ENCODE data around the gene ADGRD1. TPM values are rescaled to one million over a fixed set of nuclear protein-coding genes. Genes with fewer than 3 reads are reported as not detected.
"Not testable (repeated sequence)": the region's sequence is repeated elsewhere in the genome, so short reads cannot be mapped to it uniquely, and the experiment has no call there.

The ADGRD1 gene
- total RNA-seq, 2 donors from 2014 or later: 2.7 TPM; not detected in 1

- no peaks in the 10 kb centered on the region for H3K4me1 Mint-ChIP-seq
- no peaks in the 10 kb centered on the region for H3K9me3 Mint-ChIP-seq
- no peaks in the 10 kb centered on the region for H3K36me3 Mint-ChIP-seq (ENCODE audit: low read depth)
- H3K4me3 Mint-ChIP-seq: no peak overlapping the region
- H3K27ac Mint-ChIP-seq: no peak overlapping the region
- H3K27me3 Mint-ChIP-seq: peaks cover 28% of the 10 kb centered on the region
- ATAC-seq (replicated peaks): no peak
Measured at GRCh38 chr12:130994821-130995375, 41.2 kb downstream of the ADGRD1 start.

- not testable (repeated sequence) for H3K36me3 Mint-ChIP-seq (ENCODE audit: low read depth); ATAC-seq (replicated peaks); H3K4me1 Mint-ChIP-seq; H3K27ac Mint-ChIP-seq; H3K9me3 Mint-ChIP-seq; H3K4me3 Mint-ChIP-seq
- peaks cover 26% of the 10 kb centered on the region for H3K27me3 Mint-ChIP-seq
Measured at GRCh38 chr12:130995386-130995969, 41.8 kb downstream of the ADGRD1 start.

- Mint-ChIP-seq H3K36me3 (ENCODE audit: low read depth) (no peaks in the 10 kb centered on the region), H3K27ac (no peak overlapping the region), H3K4me1 (no peaks in the 10 kb centered on the region), H3K4me3 (no peak overlapping the region), H3K9me3 (no peaks in the 10 kb centered on the region), H3K27me3 (peaks cover 9% of the 10 kb centered on the region)
- no peak for ATAC-seq (replicated peaks)
Measured at GRCh38 chr12:130998136-130998535, 44.4 kb downstream of the ADGRD1 start.

GRCh38 chr12:131000000-131000486, 46.3 kb downstream of the ADGRD1 start:
- H3K9me3 Mint-ChIP-seq: no peaks in the 10 kb centered on the region
- no peaks in the 10 kb centered on the region for H3K4me1 Mint-ChIP-seq
- H3K4me3 Mint-ChIP-seq: no peak overlapping the region
- no peak for ATAC-seq (replicated peaks)
- H3K27me3 Mint-ChIP-seq: no peaks in the 10 kb centered on the region
- H3K27ac Mint-ChIP-seq: no peak overlapping the region
- no peaks in the 10 kb centered on the region for H3K36me3 Mint-ChIP-seq (ENCODE audit: low read depth)

- no peak overlapping the region for H3K27ac Mint-ChIP-seq
- no peaks in the 10 kb centered on the region for H3K27me3 Mint-ChIP-seq
- no peaks in the 10 kb centered on the region for H3K9me3 Mint-ChIP-seq
- H3K36me3 Mint-ChIP-seq (ENCODE audit: low read depth): no peaks in the 10 kb centered on the region
- no peak for ATAC-seq (replicated peaks)
- H3K4me3 Mint-ChIP-seq: no peak overlapping the region
- no peaks in the 10 kb centered on the region for H3K4me1 Mint-ChIP-seq
Measured at GRCh38 chr12:131001493-131001892, 47.8 kb downstream of the ADGRD1 start.

- Mint-ChIP-seq H3K36me3 (ENCODE audit: low read depth) (no peaks in the 10 kb centered on the region), H3K4me3 (no peak overlapping the region), H3K4me1 (no peaks in the 10 kb centered on the region), H3K27me3 (no peaks in the 10 kb centered on the region), H3K9me3 (no peaks in the 10 kb centered on the region), H3K27ac (no peak overlapping the region)
- no peak for ATAC-seq (replicated peaks)
Measured at GRCh38 chr12:131002216-131002631, 48.5 kb downstream of the ADGRD1 start.

- no peak for ATAC-seq (replicated peaks)
- H3K4me1 Mint-ChIP-seq: no peaks in the 10 kb centered on the region
Measured at GRCh38 chr12:131003036-131003715, 49.5 kb downstream of the ADGRD1 start.

GRCh38 chr12:131003716-131004045, 50.0 kb downstream of the ADGRD1 start:
- no peak for ATAC-seq (replicated peaks)
- H3K4me1 Mint-ChIP-seq: no peaks in the 10 kb centered on the region
- H3K4me3 Mint-ChIP-seq: peak overlapping the region; percentile 44
- no peaks in the 10 kb centered on the region for H3K27me3 Mint-ChIP-seq
- no peaks in the 10 kb centered on the region for H3K9me3 Mint-ChIP-seq
- H3K36me3 Mint-ChIP-seq (ENCODE audit: low read depth): no peaks in the 10 kb centered on the region
- no peak overlapping the region for H3K27ac Mint-ChIP-seq

More at GRCh38 chr12:131003036-131003715, 49.5 kb downstream of the ADGRD1 start:
- no peaks in the 10 kb centered on the region for H3K9me3 Mint-ChIP-seq
- no peaks in the 10 kb centered on the region for H3K36me3 Mint-ChIP-seq (ENCODE audit: low read depth)
- no peak overlapping the region for H3K27ac Mint-ChIP-seq
- H3K27me3 Mint-ChIP-seq: no peaks in the 10 kb centered on the region
- H3K4me3 Mint-ChIP-seq: peak overlapping the region; percentile 44

GRCh38 chr12:131004166-131004565, 50.5 kb downstream of the ADGRD1 start:
- Mint-ChIP-seq H3K27ac (no peak overlapping the region), H3K9me3 (no peaks in the 10 kb centered on the region), H3K36me3 (ENCODE audit: low read depth) (no peaks in the 10 kb centered on the region), H3K4me3 (peak overlapping the region; percentile 44), H3K4me1 (no peaks in the 10 kb centered on the region), H3K27me3 (no peaks in the 10 kb centered on the region)
- no peak for ATAC-seq (replicated peaks)

GRCh38 chr12:131005161-131006035, 51.7 kb downstream of the ADGRD1 start:
- H3K36me3 Mint-ChIP-seq (ENCODE audit: low read depth): no peaks in the 10 kb centered on the region
- no peaks in the 10 kb centered on the region for H3K4me1 Mint-ChIP-seq
- ATAC-seq (replicated peaks): no peak
- H3K27me3 Mint-ChIP-seq: no peaks in the 10 kb centered on the region
- H3K27ac Mint-ChIP-seq: no peak overlapping the region
- H3K9me3 Mint-ChIP-seq: no peaks in the 10 kb centered on the region
- H3K4me3 Mint-ChIP-seq: no peak overlapping the region

- Mint-ChIP-seq H3K27ac (no peak overlapping the region), H3K27me3 (no peaks in the 10 kb centered on the region), H3K4me3 (no peak overlapping the region), H3K9me3 (no peaks in the 10 kb centered on the region), H3K36me3 (ENCODE audit: low read depth) (no peaks in the 10 kb centered on the region), H3K4me1 (no peaks in the 10 kb centered on the region)
- no peak for ATAC-seq (replicated peaks)
Measured at GRCh38 chr12:131006036-131006735, 52.5 kb downstream of the ADGRD1 start.

GRCh38 chr12:131007031-131007739, 53.5 kb downstream of the ADGRD1 start:
- no peaks in the 10 kb centered on the region for H3K27me3 Mint-ChIP-seq
- no peaks in the 10 kb centered on the region for H3K4me1 Mint-ChIP-seq
- H3K27ac Mint-ChIP-seq: no peak overlapping the region
- H3K4me3 Mint-ChIP-seq: no peak overlapping the region
- H3K36me3 Mint-ChIP-seq (ENCODE audit: low read depth): no peaks in the 10 kb centered on the region
- ATAC-seq (replicated peaks): no peak
- no peaks in the 10 kb centered on the region for H3K9me3 Mint-ChIP-seq

- Mint-ChIP-seq H3K9me3 (no peaks in the 10 kb centered on the region), H3K4me3 (no peak overlapping the region)
- no peak for ATAC-seq (replicated peaks)
Measured at GRCh38 chr12:131007740-131008117, 54.0 kb downstream of the ADGRD1 start.

More at GRCh38 chr12:131007740-131008117, 54.0 kb downstream of the ADGRD1 start:
- no peaks in the 10 kb centered on the region for H3K4me1 Mint-ChIP-seq
- H3K36me3 Mint-ChIP-seq (ENCODE audit: low read depth): no peaks in the 10 kb centered on the region
- H3K27ac Mint-ChIP-seq: no peak overlapping the region
- H3K27me3 Mint-ChIP-seq: no peaks in the 10 kb centered on the region

Data from activated T-helper 17 cell treated with anti-CD3 and anti-CD28 coated beads, Interleukin-2, amount 50 U/mL, for 72 hours (primary cell).